Activated CD8-positive, alpha-beta memory T cell treated with anti-CD3 and anti-CD28 coated beads, Interleukin-2, amount 50 U/mL, for 24 hours (primary cell): ENCODE results near the gene MBP.

Experiments used
- DNase-seq: peaks from one replicate; pipeline ENCODE4 v3.0.0-alpha.2; 2020; ENCODE audit errors: extremely low read depth

Gene MBP

GRCh38 chr18:76988031-76988826 lies 144.4 kb downstream of the MBP start:
- no peak for DNase-seq

- no peak for DNase-seq
Measured at GRCh38 chr18:76986406-76986805, 146.2 kb downstream of the MBP start.

- no peak for DNase-seq
Measured at GRCh38 chr18:76985951-76986236, 146.7 kb downstream of the MBP start.

- DNase-seq = no peak
Measured at GRCh38 chr18:76985156-76985950, 147.2 kb downstream of the MBP start.

DNA sequence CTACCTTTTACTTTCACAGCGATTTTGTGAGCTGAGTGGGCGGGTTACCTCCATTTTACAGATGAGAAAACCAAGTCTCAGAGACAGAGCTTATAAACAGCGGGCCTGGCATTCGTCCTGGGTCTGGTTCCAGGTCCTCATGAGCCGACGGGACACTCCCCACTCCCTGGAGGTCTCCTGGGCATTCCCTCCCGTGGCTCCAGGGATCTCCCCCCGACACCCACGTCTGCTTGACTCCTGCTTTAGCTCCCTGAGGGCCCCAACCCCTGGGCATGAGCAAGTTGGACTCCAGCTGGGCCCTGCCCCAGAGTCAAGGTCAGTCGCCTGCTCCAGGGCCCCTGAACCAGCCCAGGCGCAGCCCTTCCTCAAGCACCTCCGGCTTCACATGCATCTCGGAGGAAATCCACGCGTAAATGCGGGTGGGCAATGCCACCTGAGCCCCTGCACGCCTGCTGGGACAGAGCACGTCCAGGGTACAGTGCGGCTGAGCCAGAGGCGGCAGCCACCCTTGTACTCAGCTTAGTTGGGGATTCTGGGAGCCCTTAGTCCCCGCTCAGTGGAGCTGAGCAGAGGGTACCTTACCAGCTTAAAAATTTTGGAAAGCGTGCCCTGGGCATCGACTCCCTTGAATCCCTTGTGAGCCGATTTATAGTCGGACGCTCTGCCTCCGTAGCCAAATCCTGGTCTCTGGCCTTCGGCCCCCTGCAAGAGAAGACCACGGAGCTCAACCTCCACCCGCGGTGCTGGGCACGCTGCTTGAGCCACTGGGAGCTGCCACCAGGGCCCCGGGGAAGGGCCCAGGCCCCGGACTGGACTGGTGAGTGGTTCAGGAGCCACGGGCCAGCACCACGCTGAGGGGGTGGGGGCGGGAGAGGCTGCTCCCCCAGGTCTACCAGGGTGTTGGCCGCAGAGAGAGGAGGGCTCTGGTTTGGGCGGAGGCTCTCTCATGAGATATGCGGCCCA lies 148.1 kb downstream of the MBP start:
- no peak for DNase-seq

DNA sequence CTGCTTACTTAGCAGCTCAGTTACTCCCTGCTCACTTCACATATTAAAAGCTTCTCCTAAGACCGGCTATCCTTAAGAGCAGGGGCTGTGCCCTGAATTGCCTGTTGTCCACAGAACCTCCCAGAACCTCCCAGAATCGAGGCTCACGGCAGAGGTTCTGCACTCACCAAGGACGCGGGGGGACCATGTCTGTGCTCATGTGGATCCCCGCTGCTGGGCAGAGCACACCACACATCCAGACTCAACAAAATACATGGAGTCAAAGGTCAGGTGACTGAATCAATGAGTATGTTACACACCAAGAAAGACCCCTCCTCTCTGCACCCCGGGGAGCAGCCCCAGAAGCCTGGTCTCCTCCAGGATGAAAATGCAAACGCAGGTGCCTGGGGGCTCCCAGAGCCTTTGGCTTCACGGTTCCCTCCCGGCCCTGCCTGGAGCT lies 149.0 kb downstream of the MBP start:
- DNase-seq = no peak

DNA sequence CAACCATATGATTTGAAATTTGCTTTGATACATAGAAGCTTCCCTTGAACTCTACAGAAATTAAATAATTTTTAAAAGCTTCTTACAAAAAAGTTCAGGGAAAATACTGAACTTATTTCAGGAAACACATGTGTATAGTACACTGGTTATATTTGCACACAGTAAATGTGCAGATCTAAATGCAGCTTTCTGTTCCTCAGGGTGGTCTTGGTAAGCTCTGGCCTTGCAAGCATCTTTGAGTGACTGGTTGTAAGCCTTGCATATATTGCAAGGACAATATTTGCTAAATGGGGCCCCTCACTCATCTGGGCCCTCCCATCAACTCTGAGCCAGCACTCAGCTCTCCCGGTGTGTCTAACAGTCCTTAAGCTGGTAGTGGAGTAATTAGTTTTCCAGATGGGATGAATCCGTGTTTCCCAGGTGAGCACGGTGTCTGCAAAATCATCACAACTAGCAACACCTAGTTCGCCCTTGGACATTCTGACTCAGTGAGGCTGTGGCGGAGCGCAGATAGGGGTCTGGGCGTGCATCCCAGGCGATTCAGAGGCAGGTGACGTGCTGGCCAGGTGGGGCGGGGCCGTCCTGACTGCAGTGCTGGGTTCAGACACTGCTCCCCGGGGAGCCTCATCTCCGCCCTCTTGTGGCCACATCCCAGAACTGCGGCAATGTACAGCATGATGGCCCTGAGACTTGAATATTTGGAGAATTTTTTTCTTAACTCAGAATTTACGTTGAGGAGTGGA lies 149.6 kb downstream of the MBP start:
- peak; percentile 81 for DNase-seq

DNA sequence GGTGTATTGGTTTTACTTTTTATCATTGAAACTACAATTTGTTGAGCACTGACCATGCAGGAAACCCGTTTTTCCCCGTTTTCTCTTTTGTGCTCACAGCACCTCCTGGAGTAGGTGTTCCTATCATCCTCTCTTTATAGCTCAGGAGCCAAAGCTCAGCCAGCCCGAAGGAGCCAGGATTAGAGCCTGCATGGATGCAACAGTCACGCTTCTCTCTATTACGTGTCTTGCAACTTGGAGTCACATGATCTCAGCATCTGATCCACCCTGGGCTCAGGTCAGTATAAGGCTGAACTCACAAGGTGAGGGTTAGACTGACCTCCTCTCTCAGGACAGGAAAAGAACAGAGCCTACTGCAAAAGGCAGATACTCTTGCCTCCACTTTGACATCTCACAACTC lies 150.5 kb downstream of the MBP start:
- no peak for DNase-seq

- DNase-seq = no peak
Measured at GRCh38 chr18:76981396-76981968, 151.1 kb downstream of the MBP start.

DNA sequence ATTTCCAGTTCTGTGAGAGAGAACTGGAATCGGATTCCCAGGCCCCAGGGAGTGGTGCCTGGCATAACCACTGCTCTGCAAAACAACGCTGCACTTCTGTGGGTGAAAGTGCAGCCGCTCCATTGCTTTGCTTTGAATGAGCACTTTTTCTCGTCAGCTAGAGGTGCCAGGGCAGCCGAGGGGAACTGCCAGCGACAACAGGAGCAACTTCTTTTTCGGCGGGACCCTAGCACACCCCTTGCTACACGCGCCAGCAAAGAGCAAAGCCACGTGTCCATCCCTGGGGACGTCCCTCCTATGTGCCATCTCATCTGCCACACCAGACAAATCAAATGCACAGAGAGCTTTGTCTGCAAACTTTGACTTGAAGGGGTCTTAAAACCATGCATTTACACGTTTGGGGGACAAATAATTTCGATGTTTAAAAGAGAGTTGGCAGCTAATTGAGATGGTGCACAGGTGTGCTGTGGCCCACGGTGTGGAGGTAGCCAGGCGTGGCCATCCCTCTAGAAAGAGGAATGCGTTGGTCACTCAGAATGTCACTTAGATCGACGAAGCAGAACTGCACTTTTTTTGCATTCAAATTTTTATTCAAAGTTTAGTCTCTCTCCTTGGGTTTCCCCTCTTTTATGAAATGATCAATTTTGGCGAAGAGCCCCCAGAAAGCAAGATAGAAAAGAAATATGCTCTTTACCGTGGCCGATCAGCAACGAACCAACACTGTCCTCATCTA lies 151.8 kb downstream of the MBP start:
- no peak for DNase-seq

DNA sequence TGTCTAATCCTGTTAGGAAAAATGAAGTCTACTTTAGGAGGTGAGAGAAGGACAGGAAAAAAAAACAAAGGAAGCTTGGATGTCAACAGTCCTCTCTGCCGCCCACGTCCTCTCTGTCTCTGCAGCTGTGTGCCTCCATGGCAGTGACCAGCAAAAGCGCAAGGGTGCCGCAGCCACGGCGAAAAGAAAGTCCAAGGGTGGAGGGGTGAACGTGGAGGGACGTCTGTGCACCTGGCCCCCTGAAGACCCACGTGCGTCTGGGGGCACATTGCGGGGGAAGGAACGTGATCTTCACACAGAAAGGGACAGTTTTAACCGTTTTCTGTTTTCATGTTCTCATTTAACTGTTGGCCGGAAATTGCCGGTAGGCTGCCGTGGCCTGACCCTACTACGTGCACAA lies 152.7 kb downstream of the MBP start:
- DNase-seq = no peak

DNA sequence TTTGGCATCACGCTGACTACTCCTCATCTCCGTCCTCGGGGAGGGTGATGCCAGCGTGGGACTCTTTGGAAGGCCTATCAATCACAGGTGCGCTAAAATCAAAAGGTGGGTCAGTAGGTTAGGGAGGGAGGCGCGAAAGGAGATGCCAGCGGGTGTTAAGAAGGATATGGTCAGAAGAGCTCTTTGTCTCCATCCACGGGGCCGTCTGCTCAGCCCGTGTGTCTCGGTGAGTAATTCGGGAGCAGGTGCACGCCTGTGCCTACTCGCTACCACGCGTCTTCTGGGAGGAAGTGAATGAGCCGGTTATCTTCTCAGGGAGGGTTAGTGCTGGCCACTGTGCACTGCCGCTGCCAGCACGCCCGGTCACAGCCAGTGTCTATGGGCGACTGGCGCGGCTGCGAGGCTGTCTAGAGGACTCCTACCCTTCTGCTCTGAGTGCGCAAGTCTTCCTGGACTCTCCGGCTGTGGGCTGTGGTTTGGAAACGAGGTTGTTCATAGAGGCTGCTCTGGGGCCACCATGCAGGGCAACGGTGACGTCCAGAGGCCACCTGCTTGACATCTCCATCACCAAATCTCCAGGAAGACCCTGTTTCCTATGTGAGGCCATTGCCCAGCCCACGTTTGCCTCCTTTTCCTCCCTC lies 153.4 kb downstream of the MBP start:
- DNase-seq = no peak

- DNase-seq = no peak
Measured at GRCh38 chr18:76978616-76979015, 154.0 kb downstream of the MBP start.

DNA sequence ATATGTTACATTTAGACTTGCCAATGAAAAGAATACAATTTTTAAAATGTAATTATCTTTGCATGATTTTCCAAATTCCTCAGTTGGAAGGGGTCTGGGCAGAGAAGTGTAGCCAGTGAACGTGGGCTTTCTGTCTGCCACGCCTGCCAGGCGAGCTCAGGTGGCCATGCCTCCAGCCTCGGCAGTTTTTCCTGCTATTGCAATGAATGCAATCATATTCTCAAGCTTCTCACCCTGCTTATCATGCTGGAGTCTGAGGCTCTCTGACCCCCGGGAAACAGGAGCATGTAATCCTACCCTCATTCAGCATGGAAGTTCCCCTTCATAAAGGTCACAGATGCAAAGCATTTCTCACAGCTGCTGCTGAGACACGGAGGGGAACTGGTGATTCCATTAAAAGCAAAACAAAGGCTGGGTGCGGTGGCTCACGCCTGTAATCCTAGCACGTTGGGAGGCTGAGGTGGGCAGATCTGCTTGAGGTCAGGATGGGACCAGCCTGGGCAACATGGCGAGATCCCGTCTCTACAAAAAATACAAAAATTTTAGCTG lies 154.8 kb downstream of the MBP start:
- DNase-seq = no peak

DNA sequence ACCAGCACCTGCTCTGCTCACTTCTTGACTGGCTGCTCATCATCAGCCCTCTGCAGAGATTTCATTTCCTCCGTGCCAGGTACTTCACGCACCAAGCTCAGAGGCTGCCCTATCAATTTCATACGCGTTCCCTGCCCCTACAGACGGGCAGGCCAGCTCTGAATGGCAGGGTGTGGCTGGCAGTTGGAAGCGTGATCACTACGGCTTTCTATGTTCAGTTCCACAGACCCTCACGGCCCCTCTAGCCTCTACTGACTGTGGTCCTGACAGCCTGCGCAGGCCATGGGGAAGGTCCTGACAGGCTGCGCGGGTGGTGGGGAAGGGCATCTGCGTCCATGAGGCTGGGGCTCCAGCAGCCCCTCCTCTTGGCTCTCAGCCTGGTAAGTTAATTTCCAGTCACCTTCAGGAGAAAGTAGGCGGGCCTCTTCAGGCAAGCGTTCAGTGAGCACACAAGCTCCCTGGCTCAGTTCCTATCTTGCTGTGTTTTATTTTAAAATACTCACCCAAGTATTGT lies 155.4 kb downstream of the MBP start:
- DNase-seq = no peak

GRCh38 chr18:76975577-76976110 lies 156.9 kb downstream of the MBP start:
- no peak for DNase-seq

DNA sequence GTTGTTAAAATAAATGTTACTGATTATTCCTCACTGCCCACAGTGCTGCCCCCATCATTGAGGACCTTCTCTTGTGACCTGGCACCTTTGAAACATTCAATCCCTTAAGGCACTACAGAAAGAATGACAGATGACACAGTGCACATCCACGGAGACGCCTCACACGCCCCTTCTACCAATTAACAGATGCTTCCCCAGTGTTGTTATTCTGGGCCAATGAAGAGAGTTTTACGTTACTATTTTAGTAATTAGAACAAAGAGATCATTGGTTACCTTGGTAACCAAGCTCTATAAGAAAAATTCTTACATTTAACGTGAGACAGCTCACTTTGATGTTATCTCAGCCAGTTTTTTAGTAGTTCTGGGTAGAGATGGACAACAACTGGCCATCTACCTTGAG lies 158.2 kb downstream of the MBP start:
- no peak for DNase-seq

- DNase-seq = no peak
Measured at GRCh38 chr18:76973520-76974266, 158.9 kb downstream of the MBP start.
